Spleen (tissue), 7 donors: ENCODE measurements around the gene ICOSLG.

ENCODE experiments used
- CTCF ChIP-seq, 11 experiments: fragments of 200-600 bp in 7 of 11; fragments of 450-650 bp in 4 of 11; sonication (generic) in 4 of 11; IDR thresholded peaks in 8 of 11; conservative IDR thresholded peaks in 3 of 11; 1 replicate in 7 of 11; 2 replicates in 4 of 11; pipeline versions ENCODE4 v1.4.0 to v1.8.0; 2016 to 2021; ENCODE audit warnings: antibody characterized with exemption in 11 of 11, inconsistent platforms in 4 of 11, mild to moderate bottlenecking in 1 of 11
- POLR2A ChIP-seq, 3 donors: fragments of 450-650 bp; IDR thresholded peaks; one replicate each; pipeline ENCODE4 v1.5.1; 2017; ENCODE audit warnings: antibody characterized with exemption in 3 of 3, mild to moderate bottlenecking in 1 of 3
- POLR2AphosphoS5 ChIP-seq, 3 donors: sonication (generic); formaldehyde crosslinking; IDR thresholded peaks; one replicate each; pipeline ENCODE4 v1.5.1; 2017; ENCODE audit warnings: antibody characterized with exemption in 3 of 3
- donor health status: DM: no; HTN: no; CAD: no; lungs with moderate emphysema.
- donor health status: DM: no; HTN: no; CAD: no.
- donor health status: DM: no; HTN: no; CAD: no.

DNA sequence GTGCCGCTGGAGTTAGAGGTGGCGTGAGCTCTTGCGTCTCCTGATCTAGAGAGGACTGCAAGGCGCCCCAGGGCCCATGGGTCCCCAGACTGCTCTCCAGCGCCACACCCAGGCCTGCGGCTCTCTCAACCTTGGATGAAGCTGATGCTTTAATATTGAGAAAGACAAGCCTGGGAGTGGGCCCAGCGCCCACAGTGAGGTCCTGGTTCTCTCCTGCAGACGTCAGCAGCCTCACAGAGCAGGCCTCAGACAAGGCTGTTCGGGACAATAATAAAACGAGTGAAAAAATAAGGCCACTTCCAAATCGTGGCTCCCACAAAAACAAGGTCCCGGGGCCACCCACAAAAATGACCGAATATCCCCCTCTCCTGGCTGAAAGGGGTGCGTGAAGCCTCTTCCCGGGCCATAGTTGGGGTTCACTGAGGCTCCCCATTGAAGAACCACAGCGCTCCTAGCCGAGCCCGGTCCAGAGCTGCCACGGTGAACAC, 27.0 kb upstream of the ICOSLG start:
- peak in 8 of 11 experiments; percentile 13 to 53 (median 42) for TF ChIP-seq CTCF (IDR thresholded peaks at IDR 0.05 in 8 of 11, conservative IDR thresholded peaks at IDR 0.05 in 3 of 11)
- no peak for TF ChIP-seq POLR2A (IDR thresholded peaks at IDR 0.05)
- no peak for TF ChIP-seq POLR2AphosphoS5 (IDR thresholded peaks at IDR 0.05)
